Islet of Langerhans (tissue), 1 donor: ENCODE measurements around the gene KIAA1755.

Experiments used
- FAIRE-seq: peaks from one replicate; lab custom pipeline; 2011; peaks lifted over from hg19 to GRCh38; lab: Jason Lieb, UNC

The KIAA1755 gene, protein sequence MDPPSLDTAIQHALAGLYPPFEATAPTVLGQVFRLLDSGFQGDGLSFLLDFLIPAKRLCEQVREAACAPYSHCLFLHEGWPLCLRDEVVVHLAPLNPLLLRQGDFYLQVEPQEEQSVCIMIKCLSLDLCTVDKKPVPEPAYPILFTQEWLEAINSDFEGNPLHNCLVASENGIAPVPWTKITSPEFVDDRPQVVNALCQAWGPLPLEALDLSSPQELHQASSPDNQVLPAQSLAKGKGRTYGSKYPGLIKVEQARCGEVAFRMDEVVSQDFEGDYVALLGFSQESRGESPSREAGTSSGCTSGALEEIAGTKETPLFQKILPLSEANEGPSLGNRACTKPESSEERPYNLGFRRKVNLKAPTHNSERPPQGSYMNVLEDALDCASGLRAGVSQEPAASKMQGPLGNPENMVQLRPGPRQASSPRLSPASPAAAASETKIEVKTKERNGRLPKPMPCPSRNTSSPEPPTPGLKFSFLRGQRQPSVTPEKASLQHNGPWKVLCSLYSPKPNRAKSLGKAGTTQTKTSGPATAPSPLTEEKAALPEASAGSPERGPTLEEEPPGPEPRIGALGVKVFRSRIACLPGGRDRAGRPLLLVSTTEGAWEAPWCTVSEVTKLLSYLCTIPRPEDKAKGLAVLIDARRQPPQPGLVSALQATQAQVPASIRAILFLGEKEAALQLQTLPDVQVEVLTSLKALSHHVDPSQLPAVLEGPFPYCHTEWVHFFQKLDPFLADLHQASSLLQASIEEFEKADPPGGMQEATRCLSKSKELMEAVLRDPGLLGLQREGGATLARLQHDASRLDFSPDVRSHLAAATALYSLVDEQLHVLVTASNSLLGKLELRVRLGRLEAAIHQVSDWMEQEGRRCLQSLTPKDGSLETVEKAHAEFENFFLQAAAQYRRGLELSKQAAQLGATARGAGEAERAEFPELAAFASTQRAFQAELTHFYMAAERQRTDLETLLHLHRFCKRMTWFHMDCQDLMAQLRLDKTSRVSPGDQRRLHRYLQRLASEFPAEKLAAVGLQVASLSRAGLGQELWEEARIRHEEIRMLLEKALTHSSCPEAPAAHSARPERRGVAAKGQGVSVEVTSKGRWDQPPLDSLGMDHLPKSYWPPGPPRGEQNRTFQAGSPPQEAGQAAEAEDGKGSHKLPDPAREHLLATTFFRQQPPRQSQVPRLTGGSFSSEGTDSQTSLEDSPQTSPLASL

GRCh38 chr20:38260378-38261053, at the start of gene KIAA1755:
KIAA1755 (minus strand) TSS chr20:38260735; CDS start chr20:38260500, 235 bp downstream.
- no peak for FAIRE-seq

- no peak for FAIRE-seq
Measured at GRCh38 chr20:38308447-38308846, 47.9 kb upstream of the KIAA1755 start.

DNA sequence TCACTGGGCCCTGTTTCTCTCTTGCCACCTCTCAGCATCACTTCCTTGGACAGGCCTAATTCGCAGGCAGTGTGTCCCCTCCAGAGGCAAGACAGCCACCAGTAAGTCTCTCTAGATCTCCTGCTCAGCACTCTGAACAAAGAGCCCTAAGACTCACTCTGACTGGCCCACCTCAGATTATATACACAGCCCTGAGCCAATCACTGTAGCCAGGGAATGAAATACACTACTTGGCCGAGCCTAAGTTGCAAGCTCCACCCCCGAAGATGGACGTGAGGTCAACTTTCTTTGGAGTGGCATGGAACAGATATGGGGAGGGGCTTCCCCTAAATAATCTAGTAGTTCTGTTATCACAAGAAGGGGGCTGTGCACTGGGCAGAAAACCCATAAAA, 47.5 kb upstream of the KIAA1755 start:
- FAIRE-seq, result no peak

- no peak for FAIRE-seq
Measured at GRCh38 chr20:38307371-38308046, 47.0 kb upstream of the KIAA1755 start.

DNA sequence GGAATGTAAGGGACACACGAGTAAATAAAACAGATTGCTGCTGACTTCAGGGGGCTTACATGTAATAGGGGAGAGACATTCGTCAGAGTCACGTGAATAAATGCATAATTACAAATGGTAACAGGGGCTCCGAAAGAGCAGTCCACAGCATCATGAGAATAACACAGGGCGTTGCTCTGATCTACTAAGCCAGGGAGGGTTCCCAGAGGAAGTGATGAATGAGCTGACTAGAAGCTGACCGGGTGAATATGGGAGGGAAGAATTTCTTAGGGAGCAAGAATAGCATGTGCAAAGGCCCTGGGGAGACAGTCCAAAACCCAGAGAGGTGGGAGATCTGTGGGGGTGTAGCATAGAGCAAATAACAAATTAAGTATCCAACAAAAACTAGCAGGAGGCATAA, 45.8 kb upstream of the KIAA1755 start:
- FAIRE-seq, result no peak

- no peak for FAIRE-seq
Measured at GRCh38 chr20:38305541-38305940, 45.0 kb upstream of the KIAA1755 start.

GRCh38 chr20:38304845-38305447, 44.4 kb upstream of the KIAA1755 start:
- no peak for FAIRE-seq

DNA sequence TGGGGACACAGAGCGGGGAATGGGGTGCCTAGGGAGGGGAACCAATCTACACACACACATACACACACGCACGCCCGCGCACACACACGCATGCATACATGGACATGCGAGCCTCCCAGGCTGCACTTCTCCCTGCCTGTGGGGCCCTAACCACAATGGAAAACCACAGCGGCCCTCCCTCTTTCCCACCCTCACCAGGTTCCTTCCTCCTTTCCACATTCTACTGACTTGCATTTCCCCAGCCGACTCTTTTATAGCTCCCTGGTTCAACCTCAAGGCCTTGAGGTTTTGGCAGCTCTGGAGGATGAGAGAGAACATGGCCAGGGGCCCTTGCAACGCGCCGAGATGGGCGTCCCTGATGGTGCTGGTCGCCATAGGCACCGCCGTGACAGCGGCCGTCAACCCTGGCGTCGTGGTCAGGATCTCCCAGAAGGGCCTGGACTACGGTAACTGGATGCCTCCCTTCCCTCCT, 43.4 kb upstream of the KIAA1755 start, which contains the start of gene BPI:
Gene BPI (plus strand): TSS at position 249 of the 472 bp plus-strand sequence. CDS start 68 bp downstream, at position 317.
- FAIRE-seq, result no peak

DNA sequence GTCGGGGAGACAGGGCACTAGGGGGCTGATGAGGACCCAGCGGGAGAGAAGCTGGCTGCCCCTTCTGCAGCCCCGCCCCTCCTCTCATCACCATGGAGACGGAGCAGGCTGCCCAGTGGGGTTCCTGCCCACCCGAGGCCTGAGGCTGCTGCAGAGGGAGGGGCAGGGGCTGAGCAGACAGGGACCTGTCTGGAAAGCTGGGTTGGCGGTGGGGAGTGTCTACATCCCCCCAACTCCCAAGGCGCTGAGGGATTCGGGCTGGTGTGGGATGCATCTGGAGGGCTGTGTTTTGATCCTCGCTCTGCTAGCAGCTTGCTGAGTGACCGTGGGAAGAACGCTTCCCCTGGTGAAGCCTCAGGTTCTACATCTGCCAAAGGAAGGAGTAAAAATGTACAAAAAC, 42.3 kb upstream of the KIAA1755 start:
- FAIRE-seq, result no peak

GRCh38 chr20:38301309-38301708, 40.8 kb upstream of the KIAA1755 start:
- no peak for FAIRE-seq

DNA sequence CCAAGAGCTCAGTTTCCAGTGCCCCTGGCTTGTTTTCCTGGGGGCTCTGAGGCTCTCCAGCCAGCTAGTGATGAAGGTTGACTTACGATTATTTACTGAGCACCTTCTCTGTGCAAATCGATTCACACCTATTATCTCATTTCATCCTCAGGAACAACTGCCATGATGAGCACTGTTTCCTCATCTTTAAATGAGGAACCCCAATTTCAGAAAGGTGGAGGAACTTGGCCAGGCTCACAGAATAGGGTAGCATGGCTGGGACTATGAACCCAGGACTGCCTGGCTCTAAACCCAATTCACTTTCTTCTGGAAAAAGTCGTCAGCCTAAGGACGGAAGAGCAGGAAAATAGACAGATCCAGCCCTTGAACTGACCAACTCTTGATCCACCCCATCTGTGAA, 39.9 kb upstream of the KIAA1755 start:
- FAIRE-seq, result no peak

DNA sequence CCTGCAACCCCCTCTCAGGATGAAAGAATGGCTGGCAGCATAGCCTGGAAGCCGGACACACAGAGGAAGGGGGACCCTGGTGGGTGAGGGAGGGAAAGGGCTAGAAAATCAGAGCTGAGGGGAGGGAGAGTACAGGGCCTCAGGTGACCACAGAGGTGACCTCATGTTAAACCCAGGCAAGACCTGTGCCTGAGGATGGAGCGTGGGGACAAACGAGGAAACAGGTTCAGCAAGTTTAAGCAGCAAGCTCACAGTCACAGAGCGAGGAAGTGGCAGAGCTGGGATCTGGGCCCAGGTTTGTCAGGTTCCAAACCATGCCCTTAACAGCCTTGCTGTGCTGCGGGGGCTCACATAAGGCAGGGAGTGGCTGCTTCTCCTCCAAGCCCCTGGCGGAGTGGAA, 39.4 kb upstream of the KIAA1755 start:
- no peak for FAIRE-seq

GRCh38 chr20:38298768-38299288, 38.3 kb upstream of the KIAA1755 start:
- no peak for FAIRE-seq

GRCh38 chr20:38297916-38298674, 37.6 kb upstream of the KIAA1755 start:
- no peak for FAIRE-seq

GRCh38 chr20:38296433-38296832, 35.9 kb upstream of the KIAA1755 start:
- no peak for FAIRE-seq

DNA sequence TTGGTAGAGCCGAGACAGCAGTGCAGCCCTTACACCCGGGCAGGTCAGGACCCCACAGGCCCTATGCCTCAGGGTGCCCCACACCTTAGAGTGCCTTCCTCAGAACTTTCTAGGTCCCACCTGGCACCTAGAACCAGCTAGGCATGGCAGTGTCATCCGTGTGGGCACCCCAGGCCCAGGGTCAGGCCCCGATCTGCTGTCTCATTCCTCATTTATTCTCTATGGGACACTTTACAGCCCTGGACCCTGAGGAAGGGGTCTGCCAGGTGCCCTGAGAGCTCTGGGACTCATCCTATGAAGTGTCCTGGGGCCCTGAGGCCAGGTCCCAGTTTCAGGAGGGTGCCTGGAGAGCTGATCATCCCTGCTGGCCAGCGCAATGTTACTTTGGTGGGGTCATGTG, 35.3 kb upstream of the KIAA1755 start:
- FAIRE-seq, result no peak

DNA sequence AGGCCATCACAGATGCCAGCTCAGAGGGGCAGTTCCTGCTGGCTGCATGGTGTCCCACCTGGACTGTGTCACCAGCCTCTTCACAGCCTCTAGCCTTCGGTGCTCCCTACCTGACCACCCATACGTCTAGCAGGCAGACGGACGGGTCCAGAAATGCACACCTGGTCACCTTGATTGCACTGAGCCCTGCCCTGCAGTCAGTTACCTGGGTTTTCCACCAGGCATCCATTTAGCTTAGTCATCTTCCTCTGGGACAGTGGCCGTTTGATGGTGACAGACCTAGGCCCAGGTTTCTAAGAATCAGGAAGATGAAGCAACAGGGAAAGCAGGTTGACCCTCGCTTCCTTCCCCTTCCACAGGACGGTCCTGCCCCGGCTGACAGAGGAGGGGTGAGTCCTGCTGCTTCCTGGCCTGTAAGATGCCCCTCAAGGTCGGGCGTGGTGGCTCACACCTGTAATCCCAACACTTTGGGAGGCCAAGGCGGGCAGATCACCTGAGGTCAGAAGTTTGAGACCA, 33.6 kb upstream of the KIAA1755 start:
- FAIRE-seq, result no peak

- FAIRE-seq, result no peak
Measured at GRCh38 chr20:38293491-38294065, 33.0 kb upstream of the KIAA1755 start.

DNA sequence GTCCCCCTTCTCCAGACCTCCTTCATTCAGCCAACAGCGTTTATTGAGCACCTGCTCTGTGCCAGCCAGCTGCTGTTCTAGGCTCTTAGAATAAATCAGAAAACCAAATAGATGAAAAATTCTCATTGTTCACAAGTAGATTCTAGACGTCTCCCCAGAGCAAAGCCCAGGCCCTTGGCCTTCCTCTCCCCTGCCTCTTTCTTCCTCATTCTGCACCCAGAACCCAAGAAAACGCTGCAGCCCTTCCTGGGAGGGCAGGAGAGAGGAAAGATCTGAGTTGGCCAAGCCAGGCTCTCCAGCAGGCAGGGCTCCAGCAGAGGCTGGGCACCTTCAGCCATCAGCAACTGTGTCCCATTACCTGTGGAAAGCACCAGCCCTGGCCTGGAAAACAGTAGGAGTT, 31.4 kb upstream of the KIAA1755 start:
- no peak for FAIRE-seq
